H9 (cell line): ENCODE measurements around the gene TPP2. TPM values are rescaled to one million over a fixed set of nuclear protein-coding genes. Genes with fewer than 3 reads are reported as not detected.

Experiments
- DNase-seq: peaks from one replicate; pipeline ENCODE4 v3.0.0-alpha.2; 2017
- H2AFZ ChIP-seq: one replicate; pipeline ENCODE4 v1.6.1; 2013; ENCODE audit warnings: mild to moderate bottlenecking, low read length, control low read depth, moderate library complexity
- H2AK5ac ChIP-seq: 2 replicates; pipeline ENCODE4 v1.6.1; 2013; ENCODE audit warnings: low read length, control low read depth, mixed read lengths; ENCODE audit not compliant: insufficient read length
- H2BK120ac ChIP-seq: one replicate; pipeline ENCODE4 v1.6.1; 2013; ENCODE audit warnings: low read depth, mild to moderate bottlenecking, low read length, control low read depth, inconsistent platforms; ENCODE audit not compliant: poor library complexity, severe bottlenecking
- H2BK12ac ChIP-seq: 2 replicates; pipeline ENCODE4 v1.6.1; 2013; ENCODE audit warnings: low read length, control low read depth, mixed read lengths, low read depth; ENCODE audit not compliant: insufficient read length
- H2BK15ac ChIP-seq: 2 replicates; pipeline ENCODE4 v1.6.1; 2013; ENCODE audit warnings: low read depth, low read length, control low read depth
- H2BK20ac ChIP-seq: one replicate; pipeline ENCODE4 v1.6.1; 2013; ENCODE audit warnings: low read depth, mild to moderate bottlenecking, low read length, control low read depth, inconsistent platforms; ENCODE audit not compliant: poor library complexity, severe bottlenecking
- H2BK5ac ChIP-seq: 2 replicates; pipeline ENCODE4 v1.6.1; 2013; ENCODE audit warnings: low read length, control low read depth, mixed read lengths; ENCODE audit not compliant: insufficient read length
- H3K14ac ChIP-seq: 2 replicates; pipeline ENCODE4 v1.6.1; 2013; ENCODE audit warnings: low read length, control low read depth; ENCODE audit not compliant: insufficient read depth
- H3K18ac ChIP-seq: 2 replicates; pipeline ENCODE4 v1.6.1; 2013; ENCODE audit warnings: low read depth, mild to moderate bottlenecking, mixed read lengths, low read length, control low read depth; ENCODE audit not compliant: insufficient read length
- H3K23ac ChIP-seq: 2 replicates; pipeline ENCODE4 v1.6.1; 2013; ENCODE audit warnings: low read length, control low read depth, mixed read lengths, low read depth; ENCODE audit not compliant: insufficient read length
- H3K23me2 ChIP-seq: 2 replicates; pipeline ENCODE4 v1.6.1; 2013; ENCODE audit warnings: low read depth, mild to moderate bottlenecking, mixed read lengths, low read length, control low read depth; ENCODE audit not compliant: insufficient read length, poor library complexity, severe bottlenecking
- H3K27ac ChIP-seq: 2 replicates; pipeline ENCODE4 v1.5.1; 2013; ENCODE audit warnings: low read length, control low read depth, mixed read lengths, low read depth; ENCODE audit not compliant: insufficient read length
- H3K27me3 ChIP-seq: 2 replicates; pipeline ENCODE4 v1.6.1; 2013; ENCODE audit warnings: low read length, control low read depth, inconsistent platforms; ENCODE audit not compliant: insufficient read depth
- H3K4ac ChIP-seq: 2 replicates; pipeline ENCODE4 v1.6.1; 2013; ENCODE audit warnings: low read depth, mild to moderate bottlenecking, control low read depth, inconsistent platforms, low read length, moderate library complexity
- H3K4me1 ChIP-seq: 2 replicates; pipeline ENCODE4 v1.6.1; 2013; ENCODE audit warnings: low read length, control low read depth, inconsistent platforms; ENCODE audit not compliant: insufficient read depth
- H3K4me2 ChIP-seq: 2 replicates; pipeline ENCODE4 v1.6.1; 2013; ENCODE audit warnings: low read length, control low read depth, mixed read lengths; ENCODE audit not compliant: insufficient read length, insufficient read depth
- H3K56ac ChIP-seq: 2 replicates; pipeline ENCODE4 v1.6.1; 2013; ENCODE audit warnings: low read depth, mild to moderate bottlenecking, mixed read lengths, low read length, control low read depth; ENCODE audit not compliant: insufficient read length
- H3K79me1 ChIP-seq: 2 replicates; pipeline ENCODE4 v1.6.1; 2013; ENCODE audit warnings: low read depth, mild to moderate bottlenecking, moderate library complexity, low read length, control low read depth, inconsistent platforms; ENCODE audit not compliant: insufficient read depth, poor library complexity, severe bottlenecking
- H3K79me2 ChIP-seq: 2 replicates; pipeline ENCODE4 v1.6.1; 2013; ENCODE audit warnings: low read length, control low read depth, inconsistent platforms; ENCODE audit not compliant: insufficient read depth
- H3K9ac ChIP-seq: 2 replicates; pipeline ENCODE4 v1.6.1; 2013; ENCODE audit warnings: low read length, control low read depth, mixed read lengths; ENCODE audit not compliant: insufficient read length; ENCODE audit errors: extremely low read depth
- H3K9me3 ChIP-seq: one replicate; pipeline ENCODE4 v1.6.1; 2013; ENCODE audit warnings: low read depth, low read length, inconsistent platforms; ENCODE audit not compliant: control insufficient read depth
- H3T11ph ChIP-seq: one replicate; pipeline ENCODE4 v1.6.1; 2013; ENCODE audit warnings: mild to moderate bottlenecking, low read length, control low read depth, inconsistent platforms
- H4K20me1 ChIP-seq: one replicate; pipeline ENCODE4 v1.6.1; 2013; ENCODE audit not compliant: control insufficient read depth, insufficient read length, insufficient read depth
- H4K5ac ChIP-seq: 2 replicates; pipeline ENCODE4 v1.6.1; 2013; ENCODE audit warnings: low read depth, mild to moderate bottlenecking, mixed read lengths, low read length, control low read depth; ENCODE audit not compliant: insufficient read length
- H4K8ac ChIP-seq: replicated peaks from 2 replicates; pipeline ENCODE4 v1.6.1; 2013; ENCODE audit warnings: low read length, control low read depth, mixed read lengths, low read depth; ENCODE audit not compliant: insufficient read length
- H4K91ac ChIP-seq: 2 replicates; pipeline ENCODE4 v1.6.1; 2013; ENCODE audit warnings: low read depth, mild to moderate bottlenecking, moderate library complexity, mixed read lengths, low read length, control low read depth; ENCODE audit not compliant: insufficient read length
- H3K27ac Mint-ChIP-seq, 3 experiments: 2 replicates in 2 of 3; 3 replicates in 1 of 3; pipeline ENCODE4 v1.8.0; 2020 to 2021; ENCODE audit warnings: mixed read lengths in 3 of 3, mild to moderate bottlenecking in 1 of 3, moderate library complexity in 1 of 3
- H3K27me3 Mint-ChIP-seq: 2 replicates; pipeline ENCODE4 v1.8.0; 2021; ENCODE audit warnings: low read depth, mild to moderate bottlenecking, moderate library complexity, mixed read lengths
- H3K36me3 Mint-ChIP-seq, 3 experiments: 2 replicates in 2 of 3; 3 replicates in 1 of 3; pipeline ENCODE4 v1.8.0; 2020 to 2021; ENCODE audit warnings: low read depth in 3 of 3, mixed read lengths in 3 of 3; ENCODE audit not compliant: insufficient read depth in 1 of 3
- H3K4me1 Mint-ChIP-seq, 2 experiments: 2 replicates each; pipeline ENCODE4 v1.8.0; 2020; ENCODE audit warnings: mixed read lengths in 2 of 2
- H3K4me3 Mint-ChIP-seq, 2 experiments: 2 replicates in 1 of 2; 3 replicates in 1 of 2; pipeline ENCODE4 v1.8.0; 2020 to 2021; ENCODE audit warnings: mild to moderate bottlenecking in 2 of 2, mixed read lengths in 2 of 2, moderate library complexity in 1 of 2
- H3K9me3 Mint-ChIP-seq, 2 experiments: 2 replicates in 1 of 2; 3 replicates in 1 of 2; pipeline ENCODE4 v1.8.0; 2020; ENCODE audit warnings: mild to moderate bottlenecking in 2 of 2, mixed read lengths in 2 of 2, moderate library complexity in 1 of 2
- CTCF ChIP-seq: fragments of 200-600 bp; sonication (generic); conservative IDR thresholded peaks from 3 replicates; pipeline ENCODE4 v1.8.0; 2021; ENCODE audit warnings: antibody characterized with exemption, mild to moderate bottlenecking
- WGBS: extraction: QIAGEN DNeasy Blood & Tissue Kit; methylation state at CpG from one replicate; pipeline ENCODE4 v1.1.7; 2013; ENCODE audit warnings: missing lambda C conversion rate, low lambda C conversion rate, mixed read lengths; ENCODE audit not compliant: insufficient read length; ENCODE audit errors: extremely low coverage; 5-methylcytosine and 5-hydroxymethylcytosine counted together
- total RNA-seq: library from RNA; stranded (reverse); gene quantifications from 2 replicates; pipeline ENCODE4 v1.2.1, GENCODE V29; 2021

Gene TPP2
- total RNA-seq, 1 experiment from 2014 or later: 63.5 TPM

GRCh38 chr13:102584434-102584833, 12.4 kb upstream of the TPP2 start:
- Histone ChIP-seq H2BK120ac (no peak overlapping the region), H4K8ac (no peak overlapping the region), H3K23ac (no peak overlapping the region), H3K79me1 (no peaks in the 10 kb centered on the region), H2BK15ac (no peak overlapping the region), H3K14ac (no peak overlapping the region), H2BK20ac (no peak overlapping the region), H4K5ac (no peak overlapping the region), H3K4me1 (no peaks in the 10 kb centered on the region), H4K20me1 (no peaks in the 10 kb centered on the region), H4K91ac (no peak overlapping the region), H3T11ph (no peak overlapping the region), H3K18ac (no peak overlapping the region), H2BK5ac (no peak overlapping the region), H3K23me2 (no peaks in the 10 kb centered on the region), H3K9ac (no peak overlapping the region), H3K27ac (no peak overlapping the region), H3K79me2 (no peaks in the 10 kb centered on the region), H3K4ac (no peak overlapping the region), H3K9me3 (no peaks in the 10 kb centered on the region), H3K56ac (no peak overlapping the region), H3K4me2 (no peak overlapping the region), H2BK12ac (no peak overlapping the region), H2AK5ac (no peak overlapping the region), H2AFZ (no peak overlapping the region), H3K27me3 (no peaks in the 10 kb centered on the region)
- no peak for DNase-seq
- H3K9me3 Mint-ChIP-seq: no peaks in the 10 kb centered on the region
- H3K27me3 Mint-ChIP-seq: peaks cover 1% of the 10 kb centered on the region
- no peak for TF ChIP-seq CTCF
- no CpG with 5 or more reads among the region's 3 CpGs for WGBS
- no peak overlapping the region for H3K27ac Mint-ChIP-seq
- peaks cover 2 to 7% of the 10 kb centered on the region in 2 experiments; a peak in 3 of 4 replicates for H3K4me1 Mint-ChIP-seq
- H3K36me3 Mint-ChIP-seq: no peaks in the 10 kb centered on the region
- no peak overlapping the region for H3K4me3 Mint-ChIP-seq
